GM12875 (cell line): ENCODE results near the gene THAP7.

ENCODE experiments used
- H3K4me3 ChIP-seq: one replicate; pipeline ENCODE4 v1.5.1; 2011; ENCODE audit warnings: low read depth, low read length, control low read depth
- TF ChIP-seq, protein P1 (sequence below): IDR thresholded peaks from 2 replicates; pipeline ENCODE4 v1.5.1; 2011; ENCODE audit warnings: low read depth, mild to moderate bottlenecking, control low read depth, inconsistent platforms, low read length, moderate library complexity, borderline replicate concordance; ENCODE audit not compliant: insufficient read depth

The THAP7 gene

DNA sequence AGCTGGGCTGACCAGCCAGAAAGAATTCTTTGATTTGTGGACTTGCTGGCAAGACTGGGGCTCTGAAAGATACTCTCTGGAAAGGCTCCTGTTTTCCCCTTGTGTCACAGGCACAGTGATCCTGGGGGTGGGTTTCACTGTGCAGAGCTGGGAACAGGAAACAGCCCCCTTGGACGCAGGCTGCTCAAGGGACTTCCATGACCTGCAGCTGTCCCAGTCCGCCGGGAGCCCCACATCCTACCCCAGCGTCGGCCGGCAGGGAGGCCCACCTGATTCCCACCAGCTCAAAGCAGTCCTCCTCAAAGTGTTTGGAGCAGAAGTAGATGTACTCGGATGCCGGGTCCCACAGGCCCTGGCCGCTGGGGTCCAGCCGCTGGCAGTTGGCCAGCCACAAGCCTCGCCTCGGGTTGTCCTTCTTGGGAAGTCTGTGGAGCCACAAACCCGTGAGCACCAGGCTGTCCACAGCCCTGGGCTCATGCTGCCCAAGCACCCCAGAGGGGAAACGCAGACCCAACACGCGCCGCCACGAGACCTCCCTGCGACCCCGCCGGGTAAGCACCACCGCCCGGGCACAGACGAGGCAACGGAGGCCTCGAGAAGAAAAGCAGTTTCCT is 824 bp downstream of the THAP7 start:
- peak overlapping the region; percentile 78 for H3K4me3 ChIP-seq
- TF ChIP-seq, protein P1, sequence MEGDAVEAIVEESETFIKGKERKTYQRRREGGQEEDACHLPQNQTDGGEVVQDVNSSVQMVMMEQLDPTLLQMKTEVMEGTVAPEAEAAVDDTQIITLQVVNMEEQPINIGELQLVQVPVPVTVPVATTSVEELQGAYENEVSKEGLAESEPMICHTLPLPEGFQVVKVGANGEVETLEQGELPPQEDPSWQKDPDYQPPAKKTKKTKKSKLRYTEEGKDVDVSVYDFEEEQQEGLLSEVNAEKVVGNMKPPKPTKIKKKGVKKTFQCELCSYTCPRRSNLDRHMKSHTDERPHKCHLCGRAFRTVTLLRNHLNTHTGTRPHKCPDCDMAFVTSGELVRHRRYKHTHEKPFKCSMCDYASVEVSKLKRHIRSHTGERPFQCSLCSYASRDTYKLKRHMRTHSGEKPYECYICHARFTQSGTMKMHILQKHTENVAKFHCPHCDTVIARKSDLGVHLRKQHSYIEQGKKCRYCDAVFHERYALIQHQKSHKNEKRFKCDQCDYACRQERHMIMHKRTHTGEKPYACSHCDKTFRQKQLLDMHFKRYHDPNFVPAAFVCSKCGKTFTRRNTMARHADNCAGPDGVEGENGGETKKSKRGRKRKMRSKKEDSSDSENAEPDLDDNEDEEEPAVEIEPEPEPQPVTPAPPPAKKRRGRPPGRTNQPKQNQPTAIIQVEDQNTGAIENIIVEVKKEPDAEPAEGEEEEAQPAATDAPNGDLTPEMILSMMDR: no peak

DNA sequence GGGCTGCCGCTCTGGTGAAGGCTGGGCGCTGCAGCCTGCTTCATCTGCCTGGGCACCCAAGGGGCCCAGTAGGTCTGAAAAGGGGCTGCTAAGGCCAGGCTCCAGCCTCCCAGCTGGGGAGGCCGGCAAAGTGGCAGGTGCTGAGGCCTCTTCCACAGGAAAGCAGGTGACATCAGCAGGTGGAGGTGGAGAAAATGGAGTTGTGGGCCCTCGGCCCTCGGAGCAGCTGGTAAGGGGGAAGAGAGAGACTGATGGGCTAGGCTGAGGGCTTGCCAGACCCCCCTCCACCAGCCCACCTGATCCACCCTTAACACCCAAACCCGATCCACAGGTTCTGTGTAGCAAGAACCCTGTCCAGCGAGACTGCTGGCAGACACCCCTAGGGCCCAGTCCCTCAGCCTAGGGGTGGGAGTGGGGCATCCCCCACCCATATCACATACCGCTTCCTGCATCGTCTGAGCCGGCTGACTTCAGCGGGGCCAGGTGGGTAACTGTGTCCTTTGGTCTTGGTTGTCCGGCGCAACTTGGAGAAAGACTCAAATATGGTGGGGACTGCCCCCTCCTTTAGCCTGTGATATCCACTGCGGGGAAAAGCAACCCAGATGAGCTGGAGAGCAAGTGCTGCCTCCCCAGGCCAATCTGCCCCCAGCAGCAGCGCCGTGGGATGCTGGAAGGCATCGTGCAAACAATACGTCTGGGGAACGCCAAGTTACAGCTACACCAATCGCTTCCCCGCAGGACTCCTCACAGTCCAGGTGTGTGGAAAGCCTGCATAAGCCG is 1.5 kb downstream of the THAP7 start:
- TF ChIP-seq, protein P1: no peak
- peak overlapping the region; percentile 78 for H3K4me3 ChIP-seq

DNA sequence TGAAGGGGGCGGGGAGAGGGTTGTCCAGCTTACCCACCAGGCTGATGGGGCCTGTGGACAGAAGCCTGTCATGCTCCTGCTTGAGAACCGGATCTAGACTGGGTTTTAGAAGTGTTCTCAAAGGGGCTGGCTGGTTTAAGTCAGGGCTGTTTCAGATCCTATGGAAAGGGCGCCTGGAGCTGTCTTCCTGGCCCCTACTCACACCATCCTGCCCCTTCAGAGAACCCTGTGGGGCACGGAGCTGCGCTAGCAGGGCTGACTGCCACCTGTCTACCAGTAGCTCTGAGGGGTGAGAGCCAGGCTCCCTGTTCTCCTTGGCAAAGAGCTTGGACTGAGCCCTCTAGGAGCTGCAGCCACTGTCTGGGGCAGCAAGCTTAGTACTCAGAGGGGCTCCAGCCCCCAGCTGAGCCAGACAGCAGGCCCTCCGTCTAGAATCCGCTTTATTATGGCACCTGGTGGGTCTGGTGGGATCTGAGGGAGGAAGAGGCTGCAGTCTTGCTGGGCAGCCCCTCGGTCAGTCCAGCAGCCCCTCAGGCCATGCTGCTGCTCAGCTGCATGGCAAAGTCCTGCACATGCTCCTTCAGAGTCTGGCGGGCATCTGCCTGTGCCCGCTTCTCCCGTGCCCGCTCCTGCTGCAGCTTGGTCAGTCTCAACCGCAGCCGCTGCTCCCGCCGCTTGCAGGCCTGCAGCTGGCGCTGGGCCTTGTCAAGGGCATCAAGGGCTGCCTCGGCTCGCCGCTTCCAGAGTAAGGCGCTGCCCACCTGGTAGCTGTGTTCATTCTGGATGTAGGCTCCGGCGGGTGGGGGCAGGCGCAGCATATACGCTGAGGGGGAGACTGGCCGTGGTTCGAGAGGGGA is 2.3 kb downstream of the THAP7 start:
- H3K4me3 ChIP-seq: no peak overlapping the region
- TF ChIP-seq, protein P1: no peak

DNA sequence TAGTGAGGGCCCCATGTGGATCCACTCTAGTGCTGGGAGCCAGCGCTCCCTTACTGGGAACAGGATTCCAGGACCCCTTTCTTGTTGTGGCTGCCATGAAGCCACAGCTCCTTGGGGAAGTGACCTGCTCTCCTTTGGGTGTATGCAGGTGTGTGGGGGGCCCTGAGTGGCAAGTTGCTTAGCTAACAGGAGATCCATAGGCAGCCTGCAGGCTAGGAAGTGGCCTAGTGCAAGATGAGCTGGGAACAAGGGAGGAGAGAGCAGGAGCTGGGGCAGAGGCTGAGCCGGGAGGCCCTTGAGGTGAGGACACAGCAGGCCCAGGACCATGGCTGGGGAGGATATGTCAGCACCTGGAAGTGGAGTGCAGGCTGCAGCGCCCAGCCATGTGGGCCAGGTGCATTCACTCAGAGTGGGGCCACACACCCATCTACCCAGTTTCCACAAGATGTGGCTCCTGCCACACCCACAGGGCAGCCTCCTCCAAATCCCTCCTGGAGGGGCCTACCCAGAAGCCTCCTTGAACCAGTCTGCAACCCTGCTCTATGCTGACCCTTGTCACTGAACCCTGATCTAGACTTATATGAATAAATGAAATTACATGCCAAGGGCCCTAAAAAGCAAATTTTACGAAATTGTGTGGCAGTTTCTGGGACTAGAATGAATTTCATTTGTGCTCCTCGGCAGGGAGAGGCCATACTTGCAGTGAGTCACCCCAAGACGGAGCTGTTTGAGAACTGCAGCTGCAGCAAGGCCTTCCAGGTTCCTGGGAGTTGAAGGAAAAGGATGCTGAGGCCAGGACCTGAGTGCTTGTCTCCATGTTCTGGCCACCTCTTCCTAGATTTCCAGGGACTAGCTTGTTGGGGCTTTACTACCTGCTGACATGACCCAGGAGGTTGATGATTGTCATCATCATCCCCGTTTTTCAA is 3.2 kb downstream of the THAP7 start:
- TF ChIP-seq, protein P1: no peak
- H3K4me3 ChIP-seq: no peak overlapping the region

DNA sequence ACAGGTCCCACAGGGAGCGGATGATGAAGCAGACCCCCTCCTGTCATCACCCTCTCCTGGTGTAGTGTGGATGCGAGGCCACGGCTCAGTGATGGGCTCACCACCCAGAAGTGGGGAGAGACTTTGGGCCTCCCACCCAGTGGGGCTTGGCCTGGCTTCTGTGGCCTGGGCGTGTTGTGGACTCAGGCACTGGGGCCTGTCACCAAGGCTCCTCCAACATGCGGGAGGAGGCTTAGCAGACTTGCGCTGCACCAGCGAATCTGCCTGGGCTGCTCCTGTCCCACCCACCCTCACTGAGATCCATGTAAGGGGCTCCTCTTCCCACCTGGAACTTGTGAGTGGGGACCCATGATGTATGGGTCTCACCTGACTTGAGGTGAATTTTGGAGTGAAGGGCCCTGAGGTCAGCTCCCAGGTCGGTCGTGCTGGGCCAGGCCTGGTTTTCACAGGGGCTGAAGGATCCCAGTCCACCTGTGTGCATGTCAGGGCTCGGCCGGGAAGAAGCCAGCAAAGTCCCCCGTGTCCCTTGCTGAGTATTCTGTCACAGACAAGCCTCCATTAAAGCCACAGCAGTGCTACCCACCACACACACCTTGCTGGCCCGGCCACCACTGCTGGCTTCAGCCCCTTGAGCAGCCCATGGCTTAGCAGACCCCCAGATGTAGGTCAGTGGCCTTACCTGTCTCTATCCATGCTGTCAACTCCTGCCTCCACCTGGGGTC is 4.2 kb downstream of the THAP7 start:
- no peak overlapping the region for H3K4me3 ChIP-seq
- TF ChIP-seq, protein P1: no peak
